ENCODE measurements around the gene RAET1G.

Gene RAET1G

DNA sequence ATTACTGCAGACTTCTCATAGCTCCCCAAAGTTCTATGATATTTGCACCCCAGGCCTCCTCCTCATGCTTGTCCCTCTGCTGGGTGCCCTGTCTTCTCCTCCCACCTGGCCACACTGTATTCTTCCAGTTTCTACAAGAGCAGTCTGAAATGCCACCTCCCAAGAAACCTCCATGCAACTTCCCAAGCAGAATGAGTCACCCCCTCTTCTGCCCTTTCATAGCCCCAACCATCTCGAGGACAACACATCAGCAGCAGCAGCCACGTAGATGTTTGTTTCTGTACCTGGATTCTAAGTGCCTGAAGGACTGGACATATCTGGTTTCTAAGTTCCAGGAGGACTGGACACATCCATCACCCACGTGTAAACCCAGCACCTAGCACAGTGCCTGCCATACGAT is 12.3 kb upstream of the RAET1G start:
- Histone ChIP-seq H3K4me2 (no peak overlapping the region), H3K79me2 (ENCODE audit: insufficient read depth, low read depth) (no peaks in the 10 kb centered on the region)
- TF ChIP-seq CTCF (conservative IDR thresholded peaks at IDR 0.05; ENCODE audit: low read depth, low read length) = no peak

DNA sequence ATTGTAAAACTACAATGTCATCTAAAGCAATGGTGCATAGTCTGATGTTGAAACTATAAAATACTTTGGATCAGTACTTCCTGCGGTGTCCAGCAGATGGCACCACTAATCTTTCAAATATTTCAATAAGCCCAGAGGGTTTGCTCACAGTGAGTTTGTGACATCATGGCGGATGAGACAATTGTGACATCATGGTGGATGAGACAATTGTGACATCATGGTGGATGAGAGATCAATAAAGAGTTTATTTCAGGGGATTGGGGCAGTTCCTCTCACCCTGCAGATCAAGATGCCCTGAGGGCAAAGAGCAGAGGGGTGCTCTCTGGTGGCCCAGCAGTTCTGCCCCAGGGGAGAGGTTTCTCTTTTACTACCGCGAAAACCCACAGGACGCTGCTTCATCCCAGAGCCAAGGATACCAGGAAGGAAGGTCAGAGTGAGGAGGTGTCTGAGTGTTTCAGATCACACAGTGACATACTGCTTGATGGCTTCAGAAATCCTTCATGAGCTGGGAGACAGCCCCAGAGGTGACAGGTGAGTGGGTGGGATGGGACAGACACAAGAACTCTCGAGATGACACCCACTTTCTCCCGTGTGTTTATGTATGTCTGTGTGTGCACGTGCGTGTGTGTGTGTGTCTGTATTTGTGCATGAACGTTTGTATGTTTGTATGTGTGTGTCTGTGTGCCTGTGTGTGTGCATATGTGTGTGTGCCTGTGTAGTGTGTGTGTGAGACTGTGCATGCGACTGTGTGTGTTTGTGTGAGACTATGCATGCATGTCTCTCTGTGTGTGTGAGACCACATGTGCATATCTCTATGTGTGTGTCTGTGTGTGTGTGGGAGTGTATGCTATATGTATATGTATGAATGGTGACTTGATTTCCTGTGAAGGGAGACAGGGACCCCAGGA is 11.6 kb upstream of the RAET1G start:
- H3K9ac ChIP-seq = no peak overlapping the region
- no peak overlapping the region for H3K4me2 ChIP-seq

More for the DNA sequence above, 12.3 kb upstream of the RAET1G start:
- H3K36me3 ChIP-seq (ENCODE audit: insufficient read depth) = no peaks in the 10 kb centered on the region
- no peak overlapping the region for H3K9ac ChIP-seq
- peaks cover 42% of the 10 kb centered on the region for H3K4me1 ChIP-seq (ENCODE audit: low read depth, poor library complexity, severe bottlenecking)
- no peak overlapping the region for H3K27ac ChIP-seq
- H2AFZ ChIP-seq (ENCODE audit: low read depth) = no peak overlapping the region
- H3K27me3 ChIP-seq (ENCODE audit: insufficient read depth, low read depth) = peaks cover 79% of the 10 kb centered on the region
- no peaks in the 10 kb centered on the region for H4K20me1 ChIP-seq (ENCODE audit: insufficient read depth)
- H3K4me3 ChIP-seq (IDR thresholded peaks at IDR 0.05; ENCODE audit: insufficient read depth, low read depth, low read length) = no peak overlapping the region

GRCh38 chr6:149933461-149933860 is 10.5 kb upstream of the RAET1G start:
- peaks cover 30% of the 10 kb centered on the region for H3K4me1 ChIP-seq (ENCODE audit: low read depth, poor library complexity, severe bottlenecking)
- peaks cover 72% of the 10 kb centered on the region for H3K27me3 ChIP-seq (ENCODE audit: insufficient read depth, low read depth)
- H3K79me2 ChIP-seq (ENCODE audit: insufficient read depth, low read depth) = no peaks in the 10 kb centered on the region
- H3K27ac ChIP-seq = no peak overlapping the region
- TF ChIP-seq CTCF (conservative IDR thresholded peaks at IDR 0.05; ENCODE audit: low read depth, low read length) = no peak
- H3K4me2 ChIP-seq = no peak overlapping the region
- H3K9ac ChIP-seq = no peak overlapping the region
- no peak overlapping the region for H3K4me3 ChIP-seq (IDR thresholded peaks at IDR 0.05; ENCODE audit: insufficient read depth, low read depth, low read length)
- H4K20me1 ChIP-seq (ENCODE audit: insufficient read depth) = no peaks in the 10 kb centered on the region
- no peak overlapping the region for H2AFZ ChIP-seq (ENCODE audit: low read depth)
- H3K36me3 ChIP-seq (ENCODE audit: insufficient read depth) = no peaks in the 10 kb centered on the region

More for the DNA sequence above, 11.6 kb upstream of the RAET1G start:
- Histone ChIP-seq H3K4me1 (ENCODE audit: low read depth, poor library complexity, severe bottlenecking) (peaks cover 38% of the 10 kb centered on the region), H3K27me3 (ENCODE audit: insufficient read depth, low read depth) (peaks cover 79% of the 10 kb centered on the region), H3K27ac (no peak overlapping the region), H4K20me1 (ENCODE audit: insufficient read depth) (no peaks in the 10 kb centered on the region), H2AFZ (ENCODE audit: low read depth) (no peak overlapping the region), H3K4me3 (IDR thresholded peaks at IDR 0.05; ENCODE audit: insufficient read depth, low read depth, low read length) (no peak overlapping the region), H3K36me3 (ENCODE audit: insufficient read depth) (no peaks in the 10 kb centered on the region), H3K79me2 (ENCODE audit: insufficient read depth, low read depth) (no peaks in the 10 kb centered on the region)
- TF ChIP-seq CTCF (conservative IDR thresholded peaks at IDR 0.05; ENCODE audit: low read depth, low read length) = peak; percentile 93

DNA sequence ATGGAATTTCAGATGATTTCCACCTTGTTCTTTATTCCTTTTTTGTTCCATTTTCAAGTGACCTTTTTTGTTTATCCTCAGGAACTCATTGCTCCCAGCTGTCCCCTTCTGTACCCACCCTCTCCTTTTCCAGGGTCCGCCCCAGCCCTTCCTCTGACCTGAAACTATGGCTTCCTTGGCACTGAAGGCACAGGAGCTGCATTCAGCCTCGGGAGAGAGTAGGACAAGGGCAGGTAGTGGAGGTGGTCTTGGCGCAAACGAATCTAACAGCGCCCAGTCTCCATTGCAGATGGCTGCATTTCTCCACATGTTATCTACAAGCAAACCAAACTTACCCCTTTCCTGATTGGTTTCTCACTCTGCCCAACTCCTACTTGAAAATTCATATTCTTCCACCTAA is 10.1 kb upstream of the RAET1G start:
- Histone ChIP-seq H3K79me2 (ENCODE audit: insufficient read depth, low read depth) (no peaks in the 10 kb centered on the region), H2AFZ (ENCODE audit: low read depth) (no peak overlapping the region), H3K27ac (no peak overlapping the region), H4K20me1 (ENCODE audit: insufficient read depth) (no peaks in the 10 kb centered on the region), H3K4me3 (IDR thresholded peaks at IDR 0.05; ENCODE audit: insufficient read depth, low read depth, low read length) (no peak overlapping the region), H3K4me1 (ENCODE audit: low read depth, poor library complexity, severe bottlenecking) (peaks cover 25% of the 10 kb centered on the region), H3K27me3 (ENCODE audit: insufficient read depth, low read depth) (peaks cover 68% of the 10 kb centered on the region), H3K9ac (no peak overlapping the region), H3K36me3 (ENCODE audit: insufficient read depth) (no peaks in the 10 kb centered on the region), H3K4me2 (no peak overlapping the region)
- no peak for TF ChIP-seq CTCF (conservative IDR thresholded peaks at IDR 0.05; ENCODE audit: low read depth, low read length)
